Measurements from ENCODE around the gene JAG2. TPM values are rescaled to one million over a fixed set of nuclear protein-coding genes. Genes with fewer than 3 reads are reported as not detected.

JAG2 gene
- total RNA-seq, 6 experiments from 2014 or later: 1.1 to 3.5 (median 1.2) TPM

- intact Hi-C loops (cut with DNase I): no loop called here
- Histone ChIP-seq H3K36me3 (no peaks in the 10 kb centered on the region), H3K27ac (no peak overlapping the region), H3K4me3 (no peak overlapping the region), H3K9me3 (no peaks in the 10 kb centered on the region), H3K27me3 (no peaks in the 10 kb centered on the region), H3K4me1 (no peaks in the 10 kb centered on the region)
- 20% methylated on average over 1 of the region's 5 CpGs for WGBS (ENCODE audit: insufficient coverage, low coverage, low lambda C conversion rate, missing lambda C conversion rate)
- DNase-seq: peak in 1 of 3 donors; percentile 13
- no peak for ATAC-seq
- TF ChIP-seq, protein P1, sequence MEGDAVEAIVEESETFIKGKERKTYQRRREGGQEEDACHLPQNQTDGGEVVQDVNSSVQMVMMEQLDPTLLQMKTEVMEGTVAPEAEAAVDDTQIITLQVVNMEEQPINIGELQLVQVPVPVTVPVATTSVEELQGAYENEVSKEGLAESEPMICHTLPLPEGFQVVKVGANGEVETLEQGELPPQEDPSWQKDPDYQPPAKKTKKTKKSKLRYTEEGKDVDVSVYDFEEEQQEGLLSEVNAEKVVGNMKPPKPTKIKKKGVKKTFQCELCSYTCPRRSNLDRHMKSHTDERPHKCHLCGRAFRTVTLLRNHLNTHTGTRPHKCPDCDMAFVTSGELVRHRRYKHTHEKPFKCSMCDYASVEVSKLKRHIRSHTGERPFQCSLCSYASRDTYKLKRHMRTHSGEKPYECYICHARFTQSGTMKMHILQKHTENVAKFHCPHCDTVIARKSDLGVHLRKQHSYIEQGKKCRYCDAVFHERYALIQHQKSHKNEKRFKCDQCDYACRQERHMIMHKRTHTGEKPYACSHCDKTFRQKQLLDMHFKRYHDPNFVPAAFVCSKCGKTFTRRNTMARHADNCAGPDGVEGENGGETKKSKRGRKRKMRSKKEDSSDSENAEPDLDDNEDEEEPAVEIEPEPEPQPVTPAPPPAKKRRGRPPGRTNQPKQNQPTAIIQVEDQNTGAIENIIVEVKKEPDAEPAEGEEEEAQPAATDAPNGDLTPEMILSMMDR (IDR thresholded peaks at IDR 0.05): no peak
- no peak for TF ChIP-seq POLR2A (IDR thresholded peaks at IDR 0.05)
Measured at GRCh38 chr14:105124823-105125222, 43.8 kb downstream of the JAG2 start.

GRCh38 chr14:105123981-105124765 lies 44.4 kb downstream of the JAG2 start:
- Histone ChIP-seq H3K27ac (no peak overlapping the region), H3K36me3 (no peaks in the 10 kb centered on the region), H3K27me3 (no peaks in the 10 kb centered on the region), H3K9me3 (no peaks in the 10 kb centered on the region), H3K4me3 (no peak overlapping the region), H3K4me1 (no peaks in the 10 kb centered on the region)
- intact Hi-C loops (cut with DNase I): no loop called here
- DNase-seq (peak in 1 of 3 donors; percentile 25), ATAC-seq (no peak)
- 19% methylated on average over 6 of the region's 17 CpGs for WGBS (ENCODE audit: insufficient coverage, low coverage, low lambda C conversion rate, missing lambda C conversion rate)
- TF ChIP-seq, protein P1 (IDR thresholded peaks at IDR 0.05): no peak
- TF ChIP-seq POLR2A (IDR thresholded peaks at IDR 0.05): no peak

DNA sequence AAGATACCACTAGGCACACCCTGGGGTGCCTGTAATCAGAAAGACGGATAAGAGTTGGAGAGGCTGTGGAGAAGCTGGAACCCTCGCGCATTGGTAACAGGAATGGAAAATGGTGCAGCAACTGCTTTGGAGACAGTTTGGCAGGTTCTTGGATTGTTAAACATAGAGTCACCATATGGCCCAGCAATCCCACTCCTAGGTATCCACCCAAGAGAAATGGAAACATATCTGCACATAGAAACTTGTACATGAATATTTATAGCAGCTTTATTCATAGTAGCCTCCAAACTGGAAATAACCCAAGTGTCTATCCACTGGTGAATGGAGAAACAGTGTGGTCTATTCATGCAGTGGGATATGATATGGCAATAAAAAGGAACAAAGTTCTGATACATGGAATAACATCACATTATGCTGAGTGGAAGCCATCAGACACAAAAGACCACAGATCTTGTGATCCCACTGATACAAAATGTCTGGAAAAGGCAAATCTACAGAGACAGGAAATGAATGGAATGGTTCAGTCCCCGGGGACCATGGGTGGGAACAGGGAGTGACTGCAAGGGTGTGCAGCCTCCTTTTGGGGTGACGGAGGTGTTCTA lies 45.4 kb downstream of the JAG2 start:
- intact Hi-C loops (cut with DNase I): no loop called here
- H3K4me3 ChIP-seq: no peak overlapping the region
- WGBS (ENCODE audit: insufficient coverage, low coverage, low lambda C conversion rate, missing lambda C conversion rate): 75% methylated on average over 5 of the region's 5 CpGs
- DNase-seq (peak in 1 of 3 donors; percentile 15), ATAC-seq (no peak)
- no peaks in the 10 kb centered on the region for H3K9me3 ChIP-seq
- no peaks in the 10 kb centered on the region for H3K27me3 ChIP-seq
- no peak for TF ChIP-seq POLR2A (IDR thresholded peaks at IDR 0.05)
- TF ChIP-seq, protein P1 (IDR thresholded peaks at IDR 0.05): no peak
- H3K36me3 ChIP-seq: no peaks in the 10 kb centered on the region
- H3K27ac ChIP-seq: no peak overlapping the region
- no peaks in the 10 kb centered on the region for H3K4me1 ChIP-seq

DNA sequence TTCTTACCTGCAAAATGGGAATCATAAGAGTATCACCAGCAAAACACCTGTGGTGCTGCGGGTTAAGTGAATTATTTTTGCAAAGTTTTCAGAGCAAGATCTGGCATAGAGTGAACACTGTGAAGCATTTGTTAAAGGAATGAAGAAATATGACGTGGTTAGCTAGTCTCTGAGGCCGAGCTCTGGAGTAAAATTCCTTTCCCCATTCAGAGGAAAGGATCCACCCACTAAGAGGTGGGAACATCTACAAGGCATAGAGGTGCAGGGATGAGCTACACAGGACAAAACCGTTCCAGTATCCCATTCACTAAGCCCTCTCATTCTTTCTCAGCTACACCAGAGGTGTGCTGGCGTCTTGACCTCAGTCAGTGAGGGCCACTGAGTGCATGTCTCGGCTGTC lies 48.5 kb downstream of the JAG2 start:
- no peak for ATAC-seq
- Histone ChIP-seq H3K27me3 (no peaks in the 10 kb centered on the region), H3K4me3 (no peak overlapping the region), H3K27ac (no peak overlapping the region), H3K9me3 (no peaks in the 10 kb centered on the region), H3K36me3 (no peaks in the 10 kb centered on the region), H3K4me1 (no peaks in the 10 kb centered on the region)
- 70% methylated on average over 4 of the region's 6 CpGs for WGBS (ENCODE audit: insufficient coverage, low coverage, low lambda C conversion rate, missing lambda C conversion rate)
- TF ChIP-seq, protein P1 (IDR thresholded peaks at IDR 0.05): no peak
- TF ChIP-seq POLR2A (IDR thresholded peaks at IDR 0.05): no peak
- intact Hi-C loops (cut with DNase I): no loop called here
- DNase-seq: no peak
